ENCODE data around the gene BMPR2. TPM values are rescaled to one million over a fixed set of nuclear protein-coding genes. Genes with fewer than 3 reads are reported as not detected.

Gene BMPR2
- total RNA-seq, 1 experiment from 2014 or later: 12.8 TPM

DNA sequence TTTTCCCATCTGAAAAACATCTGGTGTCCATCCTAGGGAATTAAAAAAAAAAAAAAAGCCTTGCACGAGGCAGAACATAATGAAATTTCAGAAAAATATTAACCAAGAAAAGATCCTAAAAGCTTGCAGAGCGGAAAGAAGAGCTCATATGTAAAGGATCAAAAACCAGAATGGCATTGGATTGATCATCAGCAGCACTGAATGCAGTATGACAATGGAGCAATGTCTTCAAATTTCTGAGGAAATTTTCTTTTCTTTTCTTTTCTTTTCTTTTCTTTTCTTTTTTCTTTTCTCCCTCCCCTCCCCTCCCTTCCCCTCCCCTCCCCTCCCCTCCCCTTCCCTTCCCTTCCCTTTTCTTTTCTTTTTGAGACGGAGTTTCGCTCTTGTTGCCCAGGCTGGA lies 237.4 kb downstream of the BMPR2 start:
- intact Hi-C loops (cut with micrococcal nuclease): no loop called here
- Histone ChIP-seq H3K79me2 (ENCODE audit: insufficient read depth, low read length) (no peaks in the 10 kb centered on the region), H3K9me3 (ENCODE audit: control insufficient read depth in 1 of 2, insufficient read depth in 1 of 2, low read depth in 1 of 2, low read length in 2 of 2) (no peaks in the 10 kb centered on the region), H3K9ac (ENCODE audit: low read length) (no peak overlapping the region), H2AFZ (ENCODE audit: low read depth, low read length, poor library complexity, severe bottlenecking) (no peak overlapping the region), H3K9me2 (ENCODE audit: insufficient read depth) (no peaks in the 10 kb centered on the region), H3K4me2 (ENCODE audit: low read length) (no peak overlapping the region), H4K20me1 (ENCODE audit: insufficient read depth) (no peaks in the 10 kb centered on the region), H3K27ac (ENCODE audit: low read depth, low read length) (no peak overlapping the region), H3K4me1 (ENCODE audit: control insufficient read depth in 1 of 2, insufficient read depth in 2 of 2, low read length in 2 of 2) (no peaks in the 10 kb centered on the region), H3K27me3 (ENCODE audit: insufficient read depth, low read length) (no peaks in the 10 kb centered on the region), H3K4me3 (replicated peaks in 1 of 2; ENCODE audit: low read depth in 1 of 2, low read length in 2 of 2) (no peak overlapping the region), H3K36me3 (ENCODE audit: control insufficient read depth in 1 of 2, insufficient read depth in 2 of 2, low read length in 2 of 2) (no peaks in the 10 kb centered on the region)
- ATAC-seq: no peak
- TF ChIP-seq TCF7L2 (IDR thresholded peaks at IDR 0.05; ENCODE audit: borderline replicate concordance, extremely low read depth, insufficient read depth, insufficient read length) (no peak), ZNF274 (IDR thresholded peaks at IDR 0.05; ENCODE audit: low read depth, low read length) (no peak), CEBPB (IDR thresholded peaks at IDR 0.05; ENCODE audit: low read depth) (no peak), SIN3A (IDR thresholded peaks at IDR 0.05; ENCODE audit: low read depth) (no peak), POLR2A (IDR thresholded peaks at IDR 0.05; ENCODE audit: borderline replicate concordance, extremely low read depth, insufficient read depth, insufficient read length) (no peak), EZH2phosphoT487 (IDR thresholded peaks at IDR 0.05; ENCODE audit: borderline replicate concordance) (no peak), EZH2 (IDR thresholded peaks at IDR 0.05) (no peak), ELF1 (IDR thresholded peaks at IDR 0.05; ENCODE audit: borderline replicate concordance, low read depth) (no peak), SP1 (IDR thresholded peaks at IDR 0.05; ENCODE audit: low read depth) (no peak), ZFX (IDR thresholded peaks at IDR 0.05) (no peak), YY1 (IDR thresholded peaks at IDR 0.05; ENCODE audit: extremely low read depth, insufficient replicate concordance, low read depth, low read length) (no peak), POLR2AphosphoS5 (IDR thresholded peaks at IDR 0.05; ENCODE audit: low read depth, low read length) (no peak), EGR1 (IDR thresholded peaks at IDR 0.05; ENCODE audit: low read depth) (no peak), RAD21 (IDR thresholded peaks at IDR 0.05; ENCODE audit: low read depth) (no peak), JUND (IDR thresholded peaks at IDR 0.05) (no peak), CBX3 (IDR thresholded peaks at IDR 0.05; ENCODE audit: low read depth) (no peak)
- TF ChIP-seq, protein P1, sequence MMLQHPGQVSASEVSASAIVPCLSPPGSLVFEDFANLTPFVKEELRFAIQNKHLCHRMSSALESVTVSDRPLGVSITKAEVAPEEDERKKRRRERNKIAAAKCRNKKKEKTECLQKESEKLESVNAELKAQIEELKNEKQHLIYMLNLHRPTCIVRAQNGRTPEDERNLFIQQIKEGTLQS (IDR thresholded peaks at IDR 0.05): no peak
- TF ChIP-seq, protein P2, sequence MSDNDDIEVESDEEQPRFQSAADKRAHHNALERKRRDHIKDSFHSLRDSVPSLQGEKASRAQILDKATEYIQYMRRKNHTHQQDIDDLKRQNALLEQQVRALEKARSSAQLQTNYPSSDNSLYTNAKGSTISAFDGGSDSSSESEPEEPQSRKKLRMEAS (IDR thresholded peaks at IDR 0.05): no peak
- TF ChIP-seq, protein P3, sequence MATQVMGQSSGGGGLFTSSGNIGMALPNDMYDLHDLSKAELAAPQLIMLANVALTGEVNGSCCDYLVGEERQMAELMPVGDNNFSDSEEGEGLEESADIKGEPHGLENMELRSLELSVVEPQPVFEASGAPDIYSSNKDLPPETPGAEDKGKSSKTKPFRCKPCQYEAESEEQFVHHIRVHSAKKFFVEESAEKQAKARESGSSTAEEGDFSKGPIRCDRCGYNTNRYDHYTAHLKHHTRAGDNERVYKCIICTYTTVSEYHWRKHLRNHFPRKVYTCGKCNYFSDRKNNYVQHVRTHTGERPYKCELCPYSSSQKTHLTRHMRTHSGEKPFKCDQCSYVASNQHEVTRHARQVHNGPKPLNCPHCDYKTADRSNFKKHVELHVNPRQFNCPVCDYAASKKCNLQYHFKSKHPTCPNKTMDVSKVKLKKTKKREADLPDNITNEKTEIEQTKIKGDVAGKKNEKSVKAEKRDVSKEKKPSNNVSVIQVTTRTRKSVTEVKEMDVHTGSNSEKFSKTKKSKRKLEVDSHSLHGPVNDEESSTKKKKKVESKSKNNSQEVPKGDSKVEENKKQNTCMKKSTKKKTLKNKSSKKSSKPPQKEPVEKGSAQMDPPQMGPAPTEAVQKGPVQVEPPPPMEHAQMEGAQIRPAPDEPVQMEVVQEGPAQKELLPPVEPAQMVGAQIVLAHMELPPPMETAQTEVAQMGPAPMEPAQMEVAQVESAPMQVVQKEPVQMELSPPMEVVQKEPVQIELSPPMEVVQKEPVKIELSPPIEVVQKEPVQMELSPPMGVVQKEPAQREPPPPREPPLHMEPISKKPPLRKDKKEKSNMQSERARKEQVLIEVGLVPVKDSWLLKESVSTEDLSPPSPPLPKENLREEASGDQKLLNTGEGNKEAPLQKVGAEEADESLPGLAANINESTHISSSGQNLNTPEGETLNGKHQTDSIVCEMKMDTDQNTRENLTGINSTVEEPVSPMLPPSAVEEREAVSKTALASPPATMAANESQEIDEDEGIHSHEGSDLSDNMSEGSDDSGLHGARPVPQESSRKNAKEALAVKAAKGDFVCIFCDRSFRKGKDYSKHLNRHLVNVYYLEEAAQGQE (IDR thresholded peaks at IDR 0.05; ENCODE audit: low read depth): no peak
- TF ChIP-seq, protein P4, sequence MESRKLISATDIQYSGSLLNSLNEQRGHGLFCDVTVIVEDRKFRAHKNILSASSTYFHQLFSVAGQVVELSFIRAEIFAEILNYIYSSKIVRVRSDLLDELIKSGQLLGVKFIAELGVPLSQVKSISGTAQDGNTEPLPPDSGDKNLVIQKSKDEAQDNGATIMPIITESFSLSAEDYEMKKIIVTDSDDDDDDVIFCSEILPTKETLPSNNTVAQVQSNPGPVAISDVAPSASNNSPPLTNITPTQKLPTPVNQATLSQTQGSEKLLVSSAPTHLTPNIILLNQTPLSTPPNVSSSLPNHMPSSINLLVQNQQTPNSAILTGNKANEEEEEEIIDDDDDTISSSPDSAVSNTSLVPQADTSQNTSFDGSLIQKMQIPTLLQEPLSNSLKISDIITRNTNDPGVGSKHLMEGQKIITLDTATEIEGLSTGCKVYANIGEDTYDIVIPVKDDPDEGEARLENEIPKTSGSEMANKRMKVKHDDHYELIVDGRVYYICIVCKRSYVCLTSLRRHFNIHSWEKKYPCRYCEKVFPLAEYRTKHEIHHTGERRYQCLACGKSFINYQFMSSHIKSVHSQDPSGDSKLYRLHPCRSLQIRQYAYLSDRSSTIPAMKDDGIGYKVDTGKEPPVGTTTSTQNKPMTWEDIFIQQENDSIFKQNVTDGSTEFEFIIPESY (IDR thresholded peaks at IDR 0.05; ENCODE audit: extremely low read depth, insufficient replicate concordance, low read length): no peak
- ChIA-PET POLR2A (no interaction called here), RAD21 (ENCODE audit: low non-redundant PET in 1 of 2, low total read pairs in 2 of 2, uncharacterized antibody in 2 of 2, unreplicated experiment in 2 of 2) (no interaction called here), CTCF (no interaction called here)
- DNase-seq (ENCODE audit: low read depth, low spot score): no peak
- no TSS peak for BruUV-seq (replicated peaks)

All from HCT116 (cell line).